GM21515 (cell line): Measurements from ENCODE around the gene PPM1B.
A peak's percentile ranks its signal among the peaks of the same experiment; 100 is the strongest.
"Not testable (repeated sequence)": the region's sequence is repeated elsewhere in the genome, so short reads cannot be mapped to it uniquely, and the experiment has no call there.

ENCODE experiments used
- ATAC-seq: cut with Tn5 transposase; IDR thresholded peaks from one replicate; pipeline ENCODE4 v1.9.1; 2021; ENCODE audit not compliant: unreplicated experiment

The PPM1B gene

DNA sequence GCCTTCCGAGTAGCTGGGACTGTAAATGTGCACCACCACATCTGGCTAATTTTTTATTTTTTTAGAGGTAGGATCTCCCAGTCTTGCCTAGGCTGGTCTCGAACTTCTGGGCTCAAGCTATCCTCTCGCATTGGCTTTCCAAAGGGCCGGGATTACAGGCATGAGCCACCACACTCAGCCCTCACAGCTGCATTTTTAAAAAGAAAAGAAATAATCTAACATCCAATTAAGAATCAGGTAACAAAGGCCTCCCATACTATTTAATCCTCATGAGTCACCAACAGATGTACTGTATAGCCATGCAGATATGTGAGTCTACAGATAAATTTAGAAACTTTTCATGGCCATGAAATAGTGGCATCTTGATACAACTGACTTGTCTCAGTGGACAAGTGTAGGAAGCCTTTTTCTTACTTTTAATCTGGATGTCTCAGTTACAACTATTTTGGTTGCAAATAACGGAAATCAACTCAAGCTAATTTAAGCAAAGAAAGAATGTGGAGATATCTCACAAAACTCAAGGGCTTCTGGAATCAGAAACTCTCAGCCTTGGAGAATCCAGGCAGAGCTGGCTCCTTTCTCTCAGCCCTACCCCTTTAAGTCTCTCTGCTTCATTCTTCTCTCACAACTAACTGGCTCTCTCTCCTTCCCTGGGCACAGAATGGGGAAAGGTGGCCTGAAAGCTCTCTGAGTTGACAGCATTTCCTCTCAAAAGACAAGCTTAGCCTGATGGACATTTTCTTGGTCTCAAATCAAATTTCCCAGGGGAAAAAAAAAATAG, 12.8 kb upstream of the PPM1B start:
- no peak for ATAC-seq

GRCh38 chr2:44163777-44164176, 4.9 kb upstream of the PPM1B start:
- ATAC-seq, result no peak

DNA sequence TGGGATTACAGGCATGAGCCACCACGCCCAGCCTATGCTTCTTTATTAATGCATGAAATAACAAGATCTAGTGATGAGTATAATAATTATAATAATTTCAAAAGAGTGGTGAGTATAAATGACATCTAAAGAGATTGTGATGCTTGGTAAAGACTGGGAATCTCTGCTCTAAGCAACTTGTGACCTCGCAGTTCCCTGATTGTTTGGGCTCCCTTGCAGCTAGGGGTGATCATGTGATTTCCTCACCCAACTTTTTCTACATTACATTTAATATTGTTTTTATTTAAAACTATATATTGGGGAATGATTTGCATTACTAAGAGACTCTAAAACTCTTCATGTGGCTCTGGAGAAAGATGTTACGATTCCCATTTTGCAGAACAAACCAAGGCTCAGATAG, 4.1 kb upstream of the PPM1B start:
- ATAC-seq, result no peak

GRCh38 chr2:44166096-44166495, 2.6 kb upstream of the PPM1B start:
- ATAC-seq, result no peak

DNA sequence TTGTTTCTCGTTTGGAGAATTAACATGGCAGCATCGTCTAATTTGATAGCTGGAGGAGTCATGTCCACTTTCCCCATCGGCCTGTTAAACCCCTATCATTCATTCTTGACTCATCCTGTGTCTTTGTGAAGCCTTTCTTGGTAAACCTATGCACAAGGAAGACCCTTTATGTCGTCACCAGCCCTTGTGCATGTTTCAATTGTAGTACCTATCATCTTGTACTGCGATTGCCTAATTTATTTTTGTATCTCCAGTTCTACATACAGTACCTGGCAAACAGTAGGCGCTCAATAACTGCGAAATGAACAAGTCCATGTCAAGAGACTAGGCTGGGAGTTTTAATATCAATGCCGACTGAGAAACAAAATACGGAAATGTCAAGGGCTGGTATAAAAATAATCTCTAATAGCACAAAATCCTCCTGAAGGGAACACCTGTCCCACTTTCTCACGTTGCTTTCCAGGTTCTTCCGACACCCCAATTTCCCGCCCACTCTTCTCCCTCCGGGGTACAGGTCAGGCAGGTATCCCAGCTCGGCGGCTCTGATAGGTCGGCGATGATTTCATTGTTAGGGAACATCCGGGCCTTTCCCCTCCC, 1.3 kb upstream of the PPM1B start:
- no peak for ATAC-seq

GRCh38 chr2:44167908-44168680, 581 bp upstream of the PPM1B start:
- ATAC-seq, result peak; percentile 73

DNA sequence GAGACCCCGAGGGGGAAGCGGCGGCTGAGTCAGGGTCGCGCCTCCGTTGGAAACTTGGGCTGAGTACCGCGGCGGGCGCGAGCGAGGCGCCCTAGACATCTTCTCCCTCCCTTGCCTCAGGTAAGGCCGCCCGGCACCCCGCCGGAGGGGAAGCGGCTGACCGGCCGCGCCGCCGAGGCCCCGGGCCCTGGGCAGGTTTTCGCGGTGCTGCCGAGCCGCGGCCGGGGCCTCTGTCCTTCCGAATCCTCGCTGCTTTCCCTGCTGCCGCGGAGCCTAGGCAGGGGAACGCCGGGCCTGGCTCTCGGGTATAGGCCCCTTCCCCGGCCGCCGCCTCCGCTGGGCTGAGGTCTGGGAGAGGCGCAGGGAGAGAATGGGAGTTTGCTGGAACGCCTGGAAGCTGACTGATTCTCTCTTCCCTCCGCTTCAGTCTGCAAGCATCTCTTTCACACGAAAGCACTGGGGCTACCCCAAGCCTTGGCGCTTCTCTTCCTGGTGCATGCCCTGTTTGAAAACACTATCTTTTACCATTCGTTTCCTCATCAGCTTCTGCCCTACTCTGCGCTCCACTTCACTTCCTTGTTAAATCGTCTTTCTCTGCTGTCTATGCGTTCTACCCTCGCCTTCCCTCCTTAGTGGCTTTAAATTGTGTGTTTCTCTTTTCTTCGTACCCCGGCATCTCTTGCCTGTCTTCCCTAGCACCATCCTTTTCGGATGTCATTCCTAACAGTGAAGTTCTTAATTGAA, 652 bp downstream of the PPM1B start:
- ATAC-seq, result peak; percentile 8

DNA sequence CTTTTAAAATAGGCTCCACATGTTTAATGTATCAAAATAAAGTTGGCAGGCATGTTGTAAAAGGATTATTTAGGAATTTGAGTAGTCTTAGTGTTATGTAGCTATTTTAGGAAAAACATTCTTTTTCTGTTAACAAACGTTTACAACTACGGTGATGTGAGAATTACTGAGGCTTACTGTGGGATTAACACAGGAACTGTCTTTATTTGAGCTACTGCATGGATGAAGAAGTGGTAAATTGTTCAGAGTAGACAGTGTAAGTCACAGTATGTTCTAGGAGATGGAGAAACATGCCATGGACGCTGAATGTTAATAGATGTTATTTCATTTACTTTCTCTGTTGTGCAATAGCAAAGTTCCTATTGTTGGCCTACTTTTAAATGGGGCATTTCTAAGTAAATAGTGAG, 1.6 kb downstream of the PPM1B start:
- no peak for ATAC-seq

DNA sequence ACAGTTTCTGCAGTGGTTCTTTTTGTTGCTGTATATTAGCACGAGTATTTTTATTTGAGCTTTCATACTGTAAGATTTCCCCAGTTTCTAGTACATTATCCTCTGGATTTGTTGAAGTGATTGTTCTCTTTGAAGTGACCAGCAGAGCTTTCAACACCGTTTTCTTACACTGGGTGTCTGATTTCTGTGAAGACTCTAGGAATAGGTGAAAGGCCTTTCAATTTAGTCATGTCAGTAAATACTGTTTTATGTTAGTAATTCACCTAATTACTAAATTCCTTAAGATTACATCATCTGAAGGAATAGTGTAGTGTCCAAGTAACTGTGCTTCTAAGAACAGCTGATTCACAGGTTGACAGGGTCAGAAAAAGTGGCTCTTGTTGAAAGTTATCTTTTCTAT, 2.3 kb downstream of the PPM1B start:
- ATAC-seq, result no peak

GRCh38 chr2:44171442-44171841, 2.8 kb downstream of the PPM1B start:
- ATAC-seq, result not testable (repeated sequence)

GRCh38 chr2:44172576-44172975, 3.9 kb downstream of the PPM1B start:
- no peak for ATAC-seq

DNA sequence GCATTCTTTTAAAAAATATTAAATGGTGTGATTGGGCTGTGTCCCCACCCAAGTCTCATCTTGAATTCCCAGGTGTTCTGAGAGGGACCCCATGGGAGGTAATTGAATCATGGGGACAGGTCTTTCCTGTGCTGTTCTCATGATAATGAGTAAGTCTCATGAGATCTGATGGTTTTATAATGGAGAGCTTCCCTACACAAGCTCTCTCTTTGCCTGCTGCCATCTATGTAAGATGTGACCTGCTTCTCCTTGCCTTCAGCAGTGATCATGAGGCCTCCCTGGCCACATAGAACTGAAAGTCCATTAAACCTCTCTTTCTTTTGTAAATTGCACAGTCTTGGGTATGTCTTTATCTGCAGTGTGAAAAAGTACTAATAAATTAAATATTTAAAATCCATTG, 10.3 kb downstream of the PPM1B start:
- ATAC-seq, result no peak

DNA sequence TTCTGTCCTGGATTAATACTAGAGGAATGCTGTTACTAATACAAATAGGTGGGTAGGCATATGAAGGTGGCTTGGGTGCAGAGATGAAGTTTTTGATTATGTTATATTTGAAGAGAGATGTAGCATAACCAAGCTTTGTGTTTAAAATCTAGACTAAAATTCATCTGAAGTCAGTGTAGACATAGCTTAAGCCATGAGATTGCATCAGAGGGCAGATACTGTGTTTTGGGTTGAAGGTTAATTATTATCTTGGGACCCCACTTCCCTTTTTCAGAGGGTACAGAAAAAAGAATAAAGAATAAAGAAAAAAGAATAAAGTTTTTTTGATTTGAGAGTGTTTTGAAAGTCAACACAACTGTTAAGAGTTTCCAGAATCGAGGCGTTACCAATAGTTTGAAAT, 13.0 kb downstream of the PPM1B start:
- ATAC-seq, result no peak

- ATAC-seq, result no peak
These were observed 15.4 kb downstream of the PPM1B start for GRCh38 chr2:44184106-44184505.

- ATAC-seq, result no peak
These were observed 18.1 kb downstream of the PPM1B start for GRCh38 chr2:44186810-44187209.

GRCh38 chr2:44187251-44187650, 18.6 kb downstream of the PPM1B start:
- ATAC-seq, result no peak

- no peak for ATAC-seq
These were observed 20.0 kb downstream of the PPM1B start for GRCh38 chr2:44188696-44189095.

- no peak for ATAC-seq
These were observed 20.4 kb downstream of the PPM1B start for GRCh38 chr2:44189104-44189503.

- ATAC-seq, result no peak
These were observed 21.9 kb downstream of the PPM1B start for GRCh38 chr2:44190526-44190925.

DNA sequence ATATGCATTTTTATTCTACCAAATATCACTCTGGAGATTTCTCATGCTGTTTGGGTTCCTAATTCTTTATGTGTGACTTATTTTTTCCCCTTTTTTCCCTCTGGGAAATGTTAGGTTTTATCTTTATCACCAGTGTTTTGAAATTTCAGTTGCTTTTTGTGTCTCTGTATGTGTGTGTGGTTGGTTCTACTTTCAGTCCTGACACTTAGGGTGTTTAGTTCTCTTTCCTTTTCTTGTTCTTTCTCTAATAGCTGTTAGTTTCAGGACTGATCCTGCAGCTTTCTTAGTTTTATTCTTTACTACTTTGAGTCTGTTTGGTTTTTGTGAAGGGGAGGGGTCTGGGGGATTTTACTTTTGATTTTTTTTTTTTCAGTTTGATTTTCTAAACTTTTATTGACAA, 23.1 kb downstream of the PPM1B start:
- peak; percentile 94 for ATAC-seq

- no peak for ATAC-seq
These were observed 24.0 kb downstream of the PPM1B start for GRCh38 chr2:44192646-44193045.
